Activated T-cell treated with anti-CD3 and anti-CD28 coated beads for 1 hour (primary cell): ENCODE results near the gene SLCO4A1.

Experiments
- DNase-seq: peaks from one replicate; pipeline ENCODE4 v3.0.0-alpha.2; 2020; ENCODE audit warnings: low read depth

The SLCO4A1 gene

DNA sequence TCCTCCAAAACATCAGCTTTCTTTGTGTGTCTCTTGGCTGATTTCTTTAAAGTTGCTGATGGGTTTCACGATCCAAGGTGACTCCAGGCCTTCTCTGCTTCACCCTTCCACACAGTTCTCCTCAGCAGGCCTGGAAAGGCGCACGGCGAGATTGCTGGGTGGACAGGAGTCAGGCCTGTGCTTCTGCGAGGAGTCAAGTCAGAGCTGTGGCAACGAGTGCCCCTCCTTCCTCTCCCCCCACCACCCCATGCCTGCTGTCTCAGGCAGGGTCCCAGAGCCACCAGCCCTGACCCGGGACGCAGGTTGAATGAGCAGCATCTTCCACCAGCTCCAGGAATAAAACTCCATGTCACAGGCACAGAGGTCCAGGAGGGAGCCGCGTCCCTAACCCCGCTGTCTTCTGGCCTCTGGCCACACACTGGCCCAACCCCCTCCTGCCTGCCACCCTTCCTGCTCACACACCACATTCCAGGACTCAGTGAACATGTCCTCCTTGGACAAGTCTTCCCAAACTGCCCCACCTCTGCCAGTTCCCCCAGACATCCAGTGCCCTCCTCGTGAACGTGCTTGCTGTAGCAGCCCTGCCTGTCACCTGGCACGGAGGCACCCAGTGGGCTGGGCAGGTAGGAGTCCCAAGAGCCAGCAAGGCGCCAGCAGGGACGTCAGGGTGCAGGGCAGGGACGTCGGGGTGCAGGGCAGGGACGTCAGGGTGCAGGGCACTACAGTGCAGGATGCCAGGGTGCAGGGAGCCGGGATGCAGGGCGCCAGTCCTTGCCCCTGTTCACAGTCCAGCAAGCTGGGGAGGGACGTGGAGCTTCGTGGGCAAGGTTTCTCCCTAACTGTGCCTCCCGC is 59.1 kb downstream of the SLCO4A1 start:
- no peak for DNase-seq

DNA sequence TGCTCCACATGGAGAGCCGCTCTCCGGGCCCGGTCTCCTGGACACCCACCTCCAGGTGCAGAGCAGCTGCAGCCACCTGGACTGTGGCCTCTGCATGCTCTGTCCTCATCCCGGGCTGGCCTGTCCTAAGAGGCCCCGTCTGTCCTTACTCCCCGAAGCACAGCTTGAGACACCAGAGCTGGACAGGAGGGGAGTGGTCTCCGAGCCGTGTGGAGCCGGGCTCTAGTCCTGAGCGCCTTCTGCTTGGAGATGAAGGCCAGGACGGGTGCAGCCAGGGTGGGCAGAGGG is 59.7 kb downstream of the SLCO4A1 start:
- DNase-seq: no peak

DNA sequence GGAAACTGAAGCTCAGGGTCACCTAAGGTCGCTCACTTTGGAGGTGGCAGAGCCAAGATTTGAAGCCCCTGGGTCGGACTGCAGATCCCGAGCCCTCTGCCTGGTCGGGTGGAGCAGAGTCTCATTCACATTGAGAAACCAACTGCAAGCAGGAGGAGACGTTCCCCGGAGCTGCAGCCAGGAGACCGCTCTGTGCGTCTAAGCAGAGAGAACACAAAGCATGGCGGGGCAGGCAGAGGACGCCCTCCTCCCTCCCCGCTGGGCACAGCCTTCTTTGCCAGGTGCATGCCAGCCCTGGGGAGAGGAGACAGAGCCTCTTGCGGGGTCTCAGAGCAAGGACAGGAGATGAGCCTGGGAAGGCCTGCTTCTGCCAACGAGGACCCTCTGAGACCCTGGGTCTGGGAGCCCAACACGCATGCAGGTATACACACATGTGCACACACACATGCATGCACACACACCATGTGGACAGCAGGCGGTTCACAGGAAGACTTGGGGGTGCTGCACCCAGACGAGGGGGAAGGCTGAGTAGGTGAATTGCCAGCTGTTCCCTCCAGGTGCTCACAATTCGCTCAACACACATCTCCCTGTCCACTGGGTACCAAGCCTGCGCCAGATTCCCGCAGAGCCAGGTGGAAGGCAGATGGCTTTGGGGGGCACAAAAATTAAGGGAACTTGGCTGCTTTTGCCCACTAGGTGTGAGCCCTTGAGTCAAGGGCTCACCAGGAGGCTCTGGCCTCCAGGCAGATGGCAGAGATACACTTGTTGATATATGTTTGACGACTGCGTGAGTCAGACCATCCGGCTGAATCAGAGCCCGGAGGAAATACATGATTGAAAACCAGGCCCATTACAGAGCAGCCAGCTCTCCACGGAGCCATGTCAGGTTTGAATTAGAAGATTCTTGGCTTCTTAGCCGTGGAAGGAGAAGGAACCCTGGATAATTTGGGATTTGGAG is 60.9 kb downstream of the SLCO4A1 start:
- no peak for DNase-seq

DNA sequence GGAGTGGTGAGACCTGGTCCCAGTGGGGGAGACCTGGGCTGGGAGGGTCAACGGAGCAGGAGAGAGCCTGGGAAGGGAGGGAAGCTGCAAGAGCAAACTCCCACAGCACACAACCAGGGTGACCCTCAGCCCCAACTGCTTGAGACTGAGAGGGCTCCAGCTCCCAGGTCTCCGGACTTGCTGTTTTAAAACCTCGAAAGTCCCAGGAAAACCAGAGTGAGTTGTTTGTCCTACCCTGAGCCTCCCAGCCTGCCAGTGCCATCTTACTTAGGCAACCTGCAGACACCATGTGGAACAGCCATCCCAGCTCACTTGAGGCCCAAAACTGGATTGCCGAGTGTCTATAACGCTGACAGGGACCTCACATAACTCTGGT is 61.5 kb downstream of the SLCO4A1 start:
- DNase-seq: no peak

DNA sequence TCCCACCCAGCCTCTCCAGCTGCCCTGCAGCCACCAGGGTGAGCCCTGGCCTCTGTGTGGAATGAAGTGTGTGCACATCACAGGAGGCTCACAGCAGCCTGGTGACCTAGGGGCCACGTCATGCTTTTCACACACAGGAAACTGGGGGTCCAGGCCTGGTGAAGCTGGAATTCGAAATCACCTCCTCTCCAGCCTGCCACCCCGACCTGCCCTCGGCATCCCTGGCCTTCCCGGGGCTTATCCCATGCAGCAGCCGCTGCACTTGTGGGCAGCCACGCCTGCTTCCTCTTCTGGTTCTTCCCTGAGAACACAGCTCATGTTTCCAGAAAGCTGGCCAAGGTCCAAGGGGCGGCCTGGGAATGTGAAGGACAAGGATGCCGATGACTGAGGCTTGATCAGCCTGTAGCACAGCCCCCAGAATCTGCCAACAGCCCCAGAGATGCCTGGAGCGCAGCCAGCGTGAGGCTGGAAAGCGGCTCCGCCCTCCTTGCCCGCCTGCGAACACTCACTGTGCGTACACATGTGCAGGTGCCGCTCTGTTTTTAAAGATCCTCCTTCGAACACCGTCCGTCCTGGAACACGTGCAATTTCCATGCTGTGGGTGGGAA is 62.1 kb downstream of the SLCO4A1 start:
- no peak for DNase-seq

DNA sequence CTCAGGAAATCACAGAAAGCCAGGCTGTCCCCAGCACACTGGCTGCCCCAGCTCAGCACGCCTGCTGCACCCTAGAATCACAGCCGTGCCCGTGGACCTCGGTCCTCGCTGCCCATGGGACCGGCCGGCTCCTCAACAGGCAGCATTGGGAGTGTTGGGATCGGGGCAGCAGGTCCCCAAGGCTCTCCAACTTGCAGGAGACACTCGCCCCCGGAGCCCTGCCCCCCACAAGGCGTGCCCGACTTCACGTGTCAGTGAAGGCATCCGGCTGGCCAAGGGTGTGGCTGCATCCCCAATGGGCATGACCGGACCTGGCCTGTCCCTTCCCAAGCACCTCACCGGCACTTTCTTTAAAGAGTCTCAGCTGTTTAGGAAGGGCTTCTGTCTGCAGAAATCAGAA is 63.3 kb downstream of the SLCO4A1 start:
- DNase-seq: no peak

DNA sequence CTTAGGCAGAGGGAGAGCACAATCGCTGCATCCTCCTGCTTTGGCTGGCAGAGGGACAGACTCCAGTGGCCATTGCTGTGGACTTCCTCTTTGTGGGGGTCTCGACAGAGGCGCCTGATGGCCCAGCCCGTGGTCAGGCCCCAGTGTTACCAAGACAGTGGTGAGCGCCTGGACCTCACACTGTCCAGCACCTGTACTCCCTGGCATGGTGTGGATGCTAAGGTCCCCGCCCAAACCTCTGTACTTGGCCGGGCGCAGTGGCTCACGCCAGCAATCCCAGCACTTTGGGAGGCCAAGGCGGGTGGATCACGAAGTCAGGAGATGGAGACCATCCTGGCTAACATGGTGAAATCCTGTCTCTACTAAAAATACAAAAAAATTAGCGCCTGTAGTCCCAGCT is 64.0 kb downstream of the SLCO4A1 start:
- DNase-seq: no peak

DNA sequence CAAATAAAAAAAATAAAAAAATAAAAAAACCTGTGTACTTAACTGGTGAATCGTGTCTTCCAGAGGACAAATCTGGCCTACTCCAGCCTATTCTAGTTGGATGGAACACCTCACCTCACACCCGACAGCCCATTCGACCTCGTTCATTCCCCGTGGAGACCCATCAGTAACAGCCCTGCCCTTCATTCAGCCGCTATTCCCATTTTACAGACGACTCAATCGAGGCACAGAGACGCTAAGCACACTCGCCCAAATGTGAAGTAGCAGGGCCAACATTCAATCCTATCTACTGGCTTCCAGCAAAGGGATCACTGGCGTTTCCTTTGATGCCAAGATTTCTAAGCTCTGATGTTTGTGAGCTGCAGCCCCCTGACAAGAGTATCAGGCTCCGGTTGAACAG is 64.6 kb downstream of the SLCO4A1 start:
- no peak for DNase-seq

DNA sequence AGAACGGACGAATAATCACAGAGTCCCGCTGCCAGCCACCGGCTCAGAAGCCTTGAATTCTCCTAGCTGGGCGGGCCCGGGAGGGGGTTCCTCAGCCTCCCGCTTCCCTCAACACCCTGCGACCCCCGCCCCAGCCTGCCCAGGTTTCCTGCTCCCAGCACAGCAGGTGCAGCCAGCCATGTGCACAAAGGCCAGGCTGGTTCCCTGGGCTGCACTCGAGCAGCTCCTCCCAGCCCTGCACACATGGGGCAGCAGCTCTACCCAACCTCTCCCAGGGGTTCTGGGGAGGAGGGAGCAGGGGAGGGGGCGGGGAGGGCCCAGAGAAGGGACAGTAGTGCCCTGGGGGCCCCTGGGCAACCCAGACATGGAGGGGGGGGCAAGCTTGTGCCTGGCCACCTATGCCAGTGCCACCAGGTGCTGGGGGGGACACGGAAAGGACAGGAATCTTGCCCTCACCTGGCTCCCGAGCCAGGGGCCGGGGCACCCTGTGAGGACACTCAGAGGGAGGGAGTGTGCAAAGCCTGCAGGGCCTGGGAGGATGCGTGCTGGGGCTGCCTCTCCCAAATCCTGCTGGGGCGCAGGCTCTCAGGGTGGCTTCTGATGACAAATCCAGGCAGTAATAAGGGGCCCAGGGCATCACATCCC is 65.1 kb downstream of the SLCO4A1 start:
- DNase-seq: no peak

DNA sequence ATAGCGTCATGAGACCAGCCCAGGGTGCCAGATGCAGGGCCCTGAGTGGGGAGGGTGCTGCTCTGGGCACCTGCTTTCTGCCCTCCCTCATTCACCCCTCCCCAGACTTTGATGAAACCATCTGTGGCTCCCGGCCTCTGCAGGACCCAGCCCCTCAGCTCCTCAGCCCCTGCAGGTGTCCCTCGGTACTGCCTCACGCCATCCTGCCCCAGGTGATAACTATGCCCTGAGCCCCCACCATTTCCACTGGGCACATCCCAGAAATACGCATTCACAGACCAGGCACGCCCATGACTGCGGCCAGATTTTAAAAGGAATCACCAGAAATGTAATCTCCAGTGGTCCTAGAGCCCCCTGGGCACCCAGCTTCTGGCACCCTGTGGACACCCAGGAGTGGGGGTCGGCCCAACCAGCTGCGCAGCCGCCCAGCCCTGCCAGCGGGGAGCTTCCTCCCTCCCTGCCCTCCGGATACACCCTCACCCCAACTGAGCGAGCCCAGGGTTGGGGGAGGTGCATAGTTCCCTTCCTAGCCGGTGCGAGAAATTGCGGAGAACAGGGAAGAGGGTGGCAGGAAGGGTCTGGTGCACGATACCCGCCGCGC is 65.7 kb downstream of the SLCO4A1 start:
- DNase-seq: no peak

DNA sequence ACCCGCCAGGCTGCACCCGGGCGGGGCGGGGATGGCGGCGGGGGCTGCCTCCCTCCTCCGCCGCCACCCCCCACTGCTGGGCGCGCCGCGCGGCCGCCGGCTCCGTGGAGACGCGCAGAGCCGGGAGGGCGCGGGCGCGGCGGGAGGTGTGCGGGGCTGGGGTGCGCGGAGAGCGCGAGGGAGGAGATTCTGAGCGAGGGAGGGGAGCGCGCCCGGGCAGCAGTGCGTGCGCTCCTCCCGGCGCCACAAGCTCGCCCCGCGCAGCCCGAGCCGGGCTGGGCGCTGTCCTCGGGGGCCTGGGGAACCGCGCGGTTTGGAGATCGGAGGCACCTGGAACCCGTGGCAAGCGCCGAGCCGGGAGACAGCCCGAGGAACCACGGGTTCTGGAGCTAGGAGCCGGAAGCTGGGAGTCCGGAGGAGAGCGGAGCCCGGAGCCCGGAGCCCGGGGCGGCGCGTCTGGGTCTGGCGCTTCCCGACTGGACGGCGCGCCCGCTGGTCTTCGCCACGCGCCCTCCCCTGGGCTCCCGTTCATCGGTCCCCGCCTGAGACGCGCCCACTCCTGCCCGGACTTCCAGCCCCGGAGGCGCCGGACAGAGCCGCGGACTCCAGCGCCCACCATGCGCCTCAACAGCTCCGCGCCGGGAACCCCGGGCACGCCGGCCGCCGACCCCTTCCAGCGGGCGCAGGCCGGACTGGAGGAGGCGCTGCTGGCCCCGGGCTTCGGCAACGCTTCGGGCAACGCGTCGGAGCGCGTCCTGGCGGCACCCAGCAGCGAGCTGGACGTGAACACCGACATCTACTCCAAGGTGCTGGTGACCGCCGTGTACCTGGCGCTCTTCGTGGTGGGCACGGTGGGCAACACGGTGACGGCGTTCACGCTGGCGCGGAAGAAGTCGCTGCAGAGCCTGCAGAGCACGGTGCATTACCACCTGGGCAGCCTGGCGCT is 66.6 kb downstream of the SLCO4A1 start, which contains the start of gene NTSR1:
Gene NTSR1, plus strand, starts transcription at position 246 of the 946 bp plus-strand sequence. Its CDS starts 372 bp downstream, at position 618.
- no peak for DNase-seq

DNA sequence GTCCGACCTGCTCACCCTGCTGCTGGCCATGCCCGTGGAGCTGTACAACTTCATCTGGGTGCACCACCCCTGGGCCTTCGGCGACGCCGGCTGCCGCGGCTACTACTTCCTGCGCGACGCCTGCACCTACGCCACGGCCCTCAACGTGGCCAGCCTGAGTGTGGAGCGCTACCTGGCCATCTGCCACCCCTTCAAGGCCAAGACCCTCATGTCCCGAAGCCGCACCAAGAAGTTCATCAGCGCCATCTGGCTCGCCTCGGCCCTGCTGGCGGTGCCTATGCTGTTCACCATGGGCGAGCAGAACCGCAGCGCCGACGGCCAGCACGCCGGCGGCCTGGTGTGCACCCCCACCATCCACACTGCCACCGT is 67.2 kb downstream of the SLCO4A1 start:
- no peak for DNase-seq

DNA sequence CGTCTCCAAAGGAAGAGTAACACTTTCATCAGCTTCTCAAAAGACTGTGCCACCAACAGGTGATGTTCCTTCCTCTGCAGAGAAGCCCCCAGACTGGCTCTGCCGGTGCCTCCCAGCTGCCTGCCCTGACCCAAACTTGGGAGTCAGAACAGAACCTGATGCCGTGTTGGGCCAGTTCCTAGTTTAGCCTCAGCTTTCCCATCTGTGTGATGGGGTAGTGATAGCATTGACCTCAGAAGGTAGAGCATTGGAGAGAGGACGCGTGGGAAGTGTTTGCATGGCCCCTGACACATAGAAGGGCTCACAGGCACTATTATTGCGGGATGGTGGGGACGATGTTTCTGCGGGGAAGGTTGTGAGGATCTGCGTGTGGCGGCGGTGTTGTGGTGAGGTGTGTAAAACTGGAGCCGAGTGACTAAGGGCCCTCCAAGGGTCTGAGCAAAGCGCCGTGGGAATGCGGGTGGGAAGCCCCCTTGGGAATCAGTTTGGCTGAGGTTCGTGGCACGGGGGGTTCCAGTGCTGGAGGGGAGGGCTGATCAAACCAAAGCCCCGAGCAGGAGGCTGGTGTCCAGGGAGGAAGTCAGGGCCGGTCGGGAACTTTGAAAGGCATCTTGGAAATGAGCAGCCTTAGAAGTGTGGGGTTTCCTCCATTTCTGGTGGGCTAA is 68.0 kb downstream of the SLCO4A1 start:
- no peak for DNase-seq

DNA sequence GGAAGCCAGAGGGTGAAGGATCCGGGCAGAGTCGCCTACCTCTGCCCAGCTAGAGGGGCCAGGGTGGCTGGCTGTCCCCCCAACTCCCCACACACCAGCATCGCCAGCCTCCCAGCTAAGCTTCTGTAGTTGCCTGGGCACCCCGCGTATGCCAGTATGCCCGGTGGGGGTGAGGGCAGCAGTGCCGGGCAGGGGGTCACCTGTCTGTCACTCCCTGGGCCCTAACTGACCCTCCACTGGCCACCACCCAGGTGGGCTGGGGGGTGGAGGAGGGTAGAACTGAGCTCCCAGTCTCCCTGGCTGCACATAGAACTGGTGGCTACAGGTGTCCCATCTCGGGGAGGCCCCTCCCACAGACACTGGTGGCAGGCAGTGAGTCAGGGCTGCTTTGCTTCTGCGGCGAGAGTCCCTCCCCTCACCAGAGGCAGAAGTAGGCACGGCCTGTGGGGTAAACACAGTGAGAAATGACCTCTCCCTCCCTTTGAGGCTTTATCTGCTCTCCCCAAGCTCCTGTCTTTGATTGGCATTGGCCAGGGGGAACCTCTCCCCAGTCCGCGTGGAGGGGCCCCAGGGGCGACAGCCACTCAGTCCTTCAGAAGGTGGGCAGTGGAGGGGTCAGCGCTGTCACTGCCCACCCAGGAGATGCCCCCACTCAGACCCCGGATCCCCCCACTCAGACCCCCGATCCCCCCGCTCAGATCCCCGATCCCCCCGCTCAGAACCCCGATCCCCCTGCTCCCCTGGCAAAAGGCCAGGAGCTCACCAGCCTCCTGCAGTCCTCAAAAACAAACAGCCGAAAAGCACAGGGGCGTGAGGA is 68.8 kb downstream of the SLCO4A1 start:
- peak; percentile 17 for DNase-seq

DNA sequence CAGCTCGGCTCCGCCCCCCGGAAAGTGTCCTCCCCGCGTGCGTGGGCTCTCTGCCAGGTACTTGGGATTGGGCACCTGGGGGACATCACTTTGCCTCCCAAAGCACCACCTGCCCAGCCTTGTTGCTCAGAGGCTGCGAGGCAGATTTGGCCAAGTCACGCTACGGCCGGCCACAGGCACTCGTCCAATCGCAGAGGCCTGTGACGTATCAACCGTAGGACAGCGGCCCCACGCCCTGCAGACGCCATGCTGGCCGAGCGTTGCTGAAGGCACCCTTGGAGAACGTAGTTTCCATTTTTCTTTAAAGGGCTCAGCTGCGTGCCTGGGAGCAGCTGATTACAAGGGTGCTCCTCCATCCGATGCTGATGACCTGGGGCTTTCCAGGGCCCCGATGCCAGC is 69.4 kb downstream of the SLCO4A1 start:
- DNase-seq: no peak

DNA sequence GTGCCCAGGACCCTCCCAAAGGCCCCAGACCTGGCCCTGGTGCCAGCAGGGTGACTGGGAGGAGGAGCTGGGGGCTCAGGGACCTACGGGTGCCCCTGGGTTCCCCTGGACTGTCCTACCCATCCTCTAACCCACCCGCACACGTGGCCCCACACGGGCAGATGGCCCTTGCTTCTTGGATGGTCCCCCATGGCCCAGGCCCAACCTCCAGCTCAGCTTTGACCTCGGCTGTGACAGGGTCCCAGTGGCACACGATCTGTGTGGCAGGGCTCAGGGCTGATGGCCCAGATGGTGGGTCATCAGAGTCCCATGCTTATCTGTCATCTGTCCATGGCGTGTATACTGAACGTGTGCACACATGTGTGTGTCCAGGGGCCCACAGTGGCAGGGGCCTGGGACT is 70.3 kb downstream of the SLCO4A1 start:
- no peak for DNase-seq

DNA sequence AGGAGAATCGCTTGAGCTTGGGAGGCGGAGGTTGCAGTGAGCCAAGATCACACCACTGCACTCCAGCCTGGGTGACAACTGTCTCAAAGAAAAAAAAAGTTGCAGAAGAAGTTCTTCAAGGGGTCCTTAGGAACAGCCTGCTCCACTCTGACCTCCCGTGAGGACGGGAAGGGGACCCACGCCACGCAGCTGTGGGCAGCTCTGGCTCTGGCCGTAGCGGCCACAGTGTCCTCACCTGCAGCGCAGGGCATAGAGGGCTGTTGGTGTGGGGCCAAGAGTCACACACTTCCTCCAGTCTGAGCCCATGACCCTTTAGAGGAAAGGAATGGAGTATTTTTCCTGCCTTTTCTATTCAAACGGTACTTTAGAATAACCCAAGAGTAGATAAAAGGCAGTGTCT is 71.7 kb downstream of the SLCO4A1 start:
- DNase-seq: no peak

DNA sequence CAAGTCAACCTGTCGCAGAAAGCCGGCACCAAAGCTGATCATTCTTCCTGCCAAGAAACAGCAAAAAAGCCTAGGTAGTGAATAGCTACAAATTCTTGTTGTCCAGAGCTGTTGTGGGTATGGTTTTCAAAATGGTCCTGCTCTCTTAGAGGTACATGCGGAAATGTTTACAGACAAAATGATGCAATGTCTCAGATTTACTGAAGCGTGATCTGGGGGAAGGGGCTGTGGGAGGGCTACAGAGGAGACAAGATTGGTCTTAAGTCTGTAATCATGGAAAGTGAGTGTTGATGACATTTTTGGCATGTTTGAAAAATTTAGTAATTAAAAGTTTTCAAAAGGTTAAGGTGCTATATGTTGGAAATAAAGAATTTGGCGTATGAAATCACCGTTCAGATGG is 72.5 kb downstream of the SLCO4A1 start:
- no peak for DNase-seq

DNA sequence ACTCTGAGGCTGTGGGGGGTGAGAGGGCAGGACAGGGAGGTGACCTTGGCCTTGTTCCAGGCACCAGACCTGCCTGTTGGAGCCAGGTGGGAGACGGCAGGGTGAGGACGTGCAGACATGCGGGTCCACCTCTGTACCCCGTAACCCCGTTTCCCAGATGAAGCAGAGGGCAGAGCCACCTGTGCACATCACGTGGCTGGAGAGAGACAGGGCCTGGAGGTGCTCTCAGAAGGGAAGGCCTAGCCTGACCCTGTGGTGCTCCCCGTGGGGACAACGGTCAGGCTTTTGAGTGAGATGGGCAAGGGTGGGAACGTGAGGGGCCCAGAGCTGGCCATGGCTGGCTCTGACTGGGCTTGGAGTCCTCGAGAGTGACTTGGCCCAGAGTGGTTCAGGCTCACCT is 72.9 kb downstream of the SLCO4A1 start:
- DNase-seq: no peak
